ENCODE results near the gene CKLF. TPM values are rescaled to one million over a fixed set of nuclear protein-coding genes. Genes with fewer than 3 reads are reported as not detected.

Gene CKLF
- polyA plus RNA-seq, 3 donors: 285 to 430 (median 374) TPM

- H3K9me3 ChIP-seq (replicated peaks in 1 of 2; ENCODE audit: control insufficient read depth in 1 of 2, insufficient read depth in 1 of 2, low read length in 2 of 2): peaks cover 0 to 10% of the 10 kb centered on the region in 2 donors
- no peak for TF ChIP-seq CTCF (IDR thresholded peaks at IDR 0.05)
- no peak overlapping the region for H3K27ac Mint-ChIP-seq
- intact Hi-C loops (cut with micrococcal nuclease): loop anchor here (5.0 to 10.0 kb wide), 2 partner anchors 32 to 265 kb away; partner anchors contain the start of gene CMTM1 (in 1 of the 2)
- no peaks in the 10 kb centered on the region for H4K20me1 ChIP-seq (ENCODE audit: insufficient read depth, low read length)
- H3K4me2 ChIP-seq (replicated peaks; ENCODE audit: extremely low read depth, low read length, poor library complexity, severe bottlenecking): no peak overlapping the region
- H3K27me3 Mint-ChIP-seq (ENCODE audit: low read depth in 3 of 3): peaks cover 12 to 15% (median 14%) of the 10 kb centered on the region in 3 donors
- H3K27me3 ChIP-seq (ENCODE audit: control insufficient read depth in 2 of 2, insufficient read depth in 2 of 2, low read length in 2 of 2): no peaks in the 10 kb centered on the region
- no peaks in the 10 kb centered on the region for H3K36me3 ChIP-seq (replicated peaks in 1 of 2; ENCODE audit: control insufficient read depth in 1 of 2, insufficient read depth in 2 of 2, low read length in 2 of 2)
- no peak overlapping the region for H3K4me3 Mint-ChIP-seq
- H3K9me3 Mint-ChIP-seq: peaks cover 0 to 12% (median 8%) of the 10 kb centered on the region in 7 donors
- H3K79me2 ChIP-seq (ENCODE audit: insufficient read depth, low read length): peaks cover under 1% of the 10 kb centered on the region
- DNase-seq: no peak
- H3K4me3 ChIP-seq (replicated peaks in 1 of 3; ENCODE audit: low read depth in 2 of 3, low read length in 3 of 3): no peak overlapping the region
- no peak overlapping the region for H3K27ac ChIP-seq (ENCODE audit: low read depth in 1 of 2, low read length in 2 of 2)
- H3K4me1 ChIP-seq (ENCODE audit: control insufficient read depth in 1 of 2, insufficient read depth in 2 of 2, low read length in 2 of 2): peaks cover 13 to 15% of the 10 kb centered on the region in 2 donors
- peaks cover 26% of the 10 kb centered on the region for H3K4me1 Mint-ChIP-seq
- WGBS (ENCODE audit: insufficient coverage): 92% methylated on average over 2 of the region's 4 CpGs
- H2AFZ ChIP-seq (ENCODE audit: insufficient read depth, low read depth, low read length, poor library complexity, severe bottlenecking): no peak overlapping the region
- H3K36me3 Mint-ChIP-seq: peaks cover 0 to 9% of the 10 kb centered on the region in 2 donors
- H3K9ac ChIP-seq (ENCODE audit: insufficient read depth, low read length, poor library complexity, severe bottlenecking): no peak overlapping the region
These were observed 47.4 kb downstream of the CKLF start for GRCh38 chr16:66599726-66600125.

GRCh38 chr16:66600477-66600876, 48.1 kb downstream of the CKLF start:
- intact Hi-C loops (cut with micrococcal nuclease): loop anchor here (5.0 to 10.0 kb wide), 2 partner anchors 33 to 264 kb away; partner anchors contain the start of gene CMTM1 (in 1 of the 2)
- Histone ChIP-seq H3K4me1 (ENCODE audit: control insufficient read depth in 1 of 2, insufficient read depth in 2 of 2, low read length in 2 of 2) (peaks cover 8 to 10% of the 10 kb centered on the region in 2 donors), H3K4me3 (replicated peaks in 1 of 3; ENCODE audit: low read depth in 2 of 3, low read length in 3 of 3) (no peak overlapping the region), H3K36me3 (replicated peaks in 1 of 2; ENCODE audit: control insufficient read depth in 1 of 2, insufficient read depth in 2 of 2, low read length in 2 of 2) (no peaks in the 10 kb centered on the region), H2AFZ (ENCODE audit: insufficient read depth, low read depth, low read length, poor library complexity, severe bottlenecking) (no peak overlapping the region), H3K9ac (ENCODE audit: insufficient read depth, low read length, poor library complexity, severe bottlenecking) (no peak overlapping the region), H4K20me1 (ENCODE audit: insufficient read depth, low read length) (no peaks in the 10 kb centered on the region), H3K27me3 (ENCODE audit: control insufficient read depth in 2 of 2, insufficient read depth in 2 of 2, low read length in 2 of 2) (no peaks in the 10 kb centered on the region), H3K27ac (ENCODE audit: low read depth in 1 of 2, low read length in 2 of 2) (no peak overlapping the region), H3K4me2 (replicated peaks; ENCODE audit: extremely low read depth, low read length, poor library complexity, severe bottlenecking) (no peak overlapping the region), H3K79me2 (ENCODE audit: insufficient read depth, low read length) (peaks cover 8% of the 10 kb centered on the region), H3K9me3 (replicated peaks in 1 of 2; ENCODE audit: control insufficient read depth in 1 of 2, insufficient read depth in 1 of 2, low read length in 2 of 2) (peaks cover 0 to 10% of the 10 kb centered on the region in 2 donors)
- DNase-seq: no peak
- no peak for TF ChIP-seq CTCF (IDR thresholded peaks at IDR 0.05)
- H3K4me3 Mint-ChIP-seq: no peak overlapping the region
- H3K27me3 Mint-ChIP-seq (ENCODE audit: low read depth in 3 of 3): peaks cover 12 to 15% (median 14%) of the 10 kb centered on the region in 3 donors
- H3K36me3 Mint-ChIP-seq: peaks cover 0 to 9% of the 10 kb centered on the region in 2 donors
- peaks cover 23% of the 10 kb centered on the region for H3K4me1 Mint-ChIP-seq
- H3K27ac Mint-ChIP-seq: no peak overlapping the region
- 90% methylated on average over 1 of the region's 1 CpG for WGBS (ENCODE audit: insufficient coverage)
- peaks cover 0 to 12% (median 8%) of the 10 kb centered on the region in 7 donors for H3K9me3 Mint-ChIP-seq

All from CD14-positive monocyte (primary cell).